LNCAP (cell line): Measurements from ENCODE around the gene ABI3BP.

Experiments used
- TF ChIP-seq, protein P1 (sequence below): fragments of 450-650 bp; IDR thresholded peaks from 2 replicates; pipeline ENCODE4 v1.5.1; 2017; ENCODE audit warnings: mild to moderate bottlenecking

The ABI3BP gene

GRCh38 chr3:100877286-100877685, 115.9 kb downstream of the ABI3BP start:
- TF ChIP-seq, protein P1, sequence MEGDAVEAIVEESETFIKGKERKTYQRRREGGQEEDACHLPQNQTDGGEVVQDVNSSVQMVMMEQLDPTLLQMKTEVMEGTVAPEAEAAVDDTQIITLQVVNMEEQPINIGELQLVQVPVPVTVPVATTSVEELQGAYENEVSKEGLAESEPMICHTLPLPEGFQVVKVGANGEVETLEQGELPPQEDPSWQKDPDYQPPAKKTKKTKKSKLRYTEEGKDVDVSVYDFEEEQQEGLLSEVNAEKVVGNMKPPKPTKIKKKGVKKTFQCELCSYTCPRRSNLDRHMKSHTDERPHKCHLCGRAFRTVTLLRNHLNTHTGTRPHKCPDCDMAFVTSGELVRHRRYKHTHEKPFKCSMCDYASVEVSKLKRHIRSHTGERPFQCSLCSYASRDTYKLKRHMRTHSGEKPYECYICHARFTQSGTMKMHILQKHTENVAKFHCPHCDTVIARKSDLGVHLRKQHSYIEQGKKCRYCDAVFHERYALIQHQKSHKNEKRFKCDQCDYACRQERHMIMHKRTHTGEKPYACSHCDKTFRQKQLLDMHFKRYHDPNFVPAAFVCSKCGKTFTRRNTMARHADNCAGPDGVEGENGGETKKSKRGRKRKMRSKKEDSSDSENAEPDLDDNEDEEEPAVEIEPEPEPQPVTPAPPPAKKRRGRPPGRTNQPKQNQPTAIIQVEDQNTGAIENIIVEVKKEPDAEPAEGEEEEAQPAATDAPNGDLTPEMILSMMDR = no peak

DNA sequence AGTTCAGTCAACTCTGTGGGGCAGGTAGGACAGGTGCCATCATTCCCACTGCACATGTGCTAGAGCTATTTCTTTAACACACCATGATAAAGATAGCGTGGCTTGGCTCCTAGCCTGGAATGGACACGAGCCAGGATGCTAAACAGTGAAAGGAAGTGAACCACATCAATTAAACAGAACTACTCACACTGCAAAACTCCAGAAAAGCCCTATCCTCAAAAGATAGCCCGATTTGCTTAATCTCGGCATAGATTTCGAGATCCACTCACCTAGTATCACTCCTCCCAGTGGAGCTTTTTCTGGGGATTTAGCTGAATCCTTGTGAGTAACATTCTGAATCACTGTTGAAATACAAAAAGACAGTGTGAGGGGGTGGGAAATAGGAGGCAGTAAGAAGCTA, 118.0 kb downstream of the ABI3BP start:
- TF ChIP-seq, protein P1 = no peak

- TF ChIP-seq, protein P1 = no peak
These were observed 119.6 kb downstream of the ABI3BP start for GRCh38 chr3:100873611-100874010.

- TF ChIP-seq, protein P1 = no peak
These were observed 121.9 kb downstream of the ABI3BP start for GRCh38 chr3:100871306-100871705.

- TF ChIP-seq, protein P1 = no peak
These were observed 123.4 kb downstream of the ABI3BP start for GRCh38 chr3:100869787-100870186.

GRCh38 chr3:100868894-100869293, 124.3 kb downstream of the ABI3BP start:
- TF ChIP-seq, protein P1 = no peak

DNA sequence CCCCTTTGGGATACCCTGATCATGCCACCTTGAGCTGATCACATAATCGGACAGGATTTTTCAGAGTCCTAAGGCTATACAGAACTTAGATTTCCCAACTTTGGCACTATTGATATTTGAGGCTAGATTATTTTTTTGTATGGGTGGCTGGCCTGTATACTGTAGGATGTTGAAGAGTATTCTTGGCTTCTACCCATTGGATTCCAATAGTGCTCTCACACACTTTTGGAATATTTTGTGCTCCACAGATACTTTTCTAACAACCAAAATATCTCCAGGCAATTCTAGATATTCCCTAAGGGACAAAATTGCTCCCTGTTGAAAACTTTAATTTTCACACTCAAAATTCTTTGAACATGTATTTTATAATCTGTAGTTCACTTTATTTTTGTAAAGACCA, 125.1 kb downstream of the ABI3BP start:
- TF ChIP-seq, protein P1 = no peak

- TF ChIP-seq, protein P1 = no peak
These were observed 127.8 kb downstream of the ABI3BP start for GRCh38 chr3:100865442-100865841.
